ENCODE results near the gene C14orf39.
A peak's percentile ranks its signal among the peaks of the same experiment; 100 is the strongest.
"Not testable (repeated sequence)": the region's sequence is repeated elsewhere in the genome, so short reads cannot be mapped to it uniquely, and the experiment has no call there.

Gene C14orf39

DNA sequence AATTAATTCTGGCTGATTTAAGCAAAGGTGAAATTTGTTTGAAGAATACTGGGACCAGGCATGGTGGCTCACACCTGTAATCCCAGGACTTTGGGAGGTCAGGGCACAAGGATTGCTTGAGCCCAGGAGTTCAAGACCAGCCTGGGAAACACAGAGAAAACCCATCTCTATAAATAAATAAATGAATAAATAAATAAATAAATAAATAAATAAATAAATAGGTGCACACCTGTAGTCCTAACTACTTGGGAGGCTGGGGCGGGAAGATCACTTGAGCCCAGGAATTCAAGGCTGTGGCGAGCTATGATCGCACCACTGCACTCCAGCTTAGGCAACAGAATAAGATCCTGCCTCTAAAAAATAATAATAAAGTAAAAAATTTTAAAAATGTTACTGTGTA, 4.4 kb upstream of the C14orf39 start:
- no peak for DNase-seq

DNA sequence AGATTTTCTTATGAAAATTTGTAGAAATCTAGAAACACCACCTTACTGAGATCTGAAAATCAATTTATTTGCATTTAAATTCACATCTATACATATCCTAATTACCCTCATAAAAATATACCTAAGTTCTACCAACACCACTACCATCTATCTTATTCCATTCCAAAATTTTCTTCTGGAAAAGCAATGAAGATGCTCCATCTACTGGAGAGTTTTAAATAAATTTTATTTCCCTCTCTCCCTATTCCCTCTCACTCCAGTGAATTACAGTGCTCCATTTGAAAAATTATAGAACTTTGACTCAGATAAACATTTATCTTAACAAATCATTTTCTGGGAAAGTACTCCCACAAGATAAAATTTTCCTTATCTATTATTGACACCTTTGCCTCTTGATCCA, 2.3 kb upstream of the C14orf39 start:
- peak; percentile 2 for DNase-seq

DNA sequence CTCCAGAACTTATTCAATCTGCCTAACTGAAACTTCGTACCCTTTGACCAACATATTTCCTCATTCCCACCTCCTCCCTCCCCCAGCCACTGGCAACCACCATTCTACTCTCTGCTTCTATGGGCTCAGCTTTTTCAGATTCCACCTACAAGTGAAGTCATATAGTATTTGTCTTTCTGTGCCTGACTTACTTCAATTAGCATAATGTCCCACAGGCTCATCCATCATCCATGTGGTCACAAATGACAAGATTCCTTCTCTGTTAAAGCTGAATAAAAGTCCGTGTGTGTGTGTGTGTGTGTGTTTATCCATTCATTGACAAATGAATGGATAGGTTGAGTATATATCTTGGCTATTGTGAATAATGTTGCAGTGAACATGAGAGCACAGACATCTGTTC, 1.3 kb upstream of the C14orf39 start:
- peak; percentile 1 for DNase-seq

DNA sequence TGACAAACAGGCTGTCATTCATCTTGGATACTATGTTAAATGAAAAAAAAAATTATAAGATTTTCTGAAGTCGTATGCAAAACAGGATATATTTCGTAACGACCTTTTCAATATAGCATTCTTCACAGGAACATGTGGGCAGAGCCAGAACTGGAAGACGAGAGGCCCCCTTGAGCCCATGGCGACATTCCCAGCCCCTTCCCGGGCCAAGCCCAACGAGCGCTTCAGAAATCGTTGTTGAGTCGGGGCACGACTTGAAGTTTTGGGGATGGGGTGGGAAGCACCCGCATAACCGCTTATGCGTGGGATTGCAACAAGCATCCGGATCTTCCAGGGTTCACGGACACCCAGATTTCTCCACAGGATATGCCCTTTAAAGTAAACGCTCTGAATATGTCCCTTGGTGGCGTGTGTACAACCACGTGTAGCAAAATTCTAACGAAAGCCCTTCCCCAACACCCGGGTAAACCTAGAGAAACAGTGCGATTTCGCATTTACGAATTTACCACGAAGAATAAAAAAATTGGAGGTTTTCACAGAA, 736 bp downstream of the C14orf39 start:
- no peak for DNase-seq

DNA sequence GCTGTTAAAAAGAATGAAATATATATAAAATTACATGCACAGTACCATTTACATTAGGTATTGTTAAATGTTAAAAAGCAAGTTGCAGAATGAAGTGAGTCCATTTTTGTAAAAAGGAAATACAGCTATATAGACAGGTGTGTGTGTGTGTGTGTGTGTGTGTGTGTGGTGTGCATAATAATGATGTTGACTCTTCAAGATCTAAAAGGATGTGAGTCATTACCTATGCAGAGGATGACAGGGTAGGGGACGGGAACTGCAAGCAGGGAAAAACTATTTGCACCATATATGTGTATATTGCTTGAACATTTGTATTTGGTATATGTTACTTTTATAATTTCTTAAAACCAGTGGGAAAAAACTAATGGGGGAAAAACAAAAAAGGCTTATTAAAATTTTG, 3.1 kb downstream of the C14orf39 start:
- DNase-seq = peak; percentile 5

DNA sequence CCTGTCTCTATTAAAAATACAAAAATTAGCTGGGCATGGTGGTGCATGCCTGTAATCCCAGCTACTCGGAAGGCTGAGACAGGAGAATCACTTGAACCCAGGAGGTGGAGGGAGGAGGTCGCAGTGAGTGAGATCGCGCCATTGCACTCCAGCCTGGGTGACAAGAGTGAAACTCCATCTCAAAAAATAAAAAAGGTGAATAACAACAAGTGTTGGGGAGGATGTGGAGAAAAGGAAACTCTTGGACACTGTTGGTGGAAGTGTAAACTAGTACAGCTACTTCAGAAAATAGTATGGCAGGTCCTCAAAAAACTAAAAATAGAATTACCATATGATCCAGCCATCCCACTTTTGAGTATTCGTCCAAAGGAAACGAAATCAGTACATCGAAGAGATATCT, 5.6 kb downstream of the C14orf39 start:
- not testable (repeated sequence) for DNase-seq

DNA sequence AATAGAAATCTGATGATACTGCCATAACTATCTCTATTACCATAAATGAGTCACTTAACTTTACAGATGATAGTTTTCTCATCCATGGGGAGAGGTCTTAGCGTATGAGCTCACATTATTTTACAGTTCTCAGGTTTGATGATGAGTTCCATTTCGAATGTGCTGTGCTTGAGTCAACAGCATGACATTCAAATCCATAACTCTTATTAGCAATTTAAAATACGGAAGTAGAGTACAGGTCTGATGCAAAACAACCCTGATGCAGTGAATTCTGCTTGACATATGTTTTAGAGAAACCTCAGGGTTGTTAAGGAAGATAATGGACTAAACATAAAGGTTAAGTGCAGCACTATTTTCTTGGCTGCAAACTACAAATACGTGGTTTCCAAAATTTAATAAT, 30.0 kb downstream of the C14orf39 start:
- no peak for DNase-seq

DNA sequence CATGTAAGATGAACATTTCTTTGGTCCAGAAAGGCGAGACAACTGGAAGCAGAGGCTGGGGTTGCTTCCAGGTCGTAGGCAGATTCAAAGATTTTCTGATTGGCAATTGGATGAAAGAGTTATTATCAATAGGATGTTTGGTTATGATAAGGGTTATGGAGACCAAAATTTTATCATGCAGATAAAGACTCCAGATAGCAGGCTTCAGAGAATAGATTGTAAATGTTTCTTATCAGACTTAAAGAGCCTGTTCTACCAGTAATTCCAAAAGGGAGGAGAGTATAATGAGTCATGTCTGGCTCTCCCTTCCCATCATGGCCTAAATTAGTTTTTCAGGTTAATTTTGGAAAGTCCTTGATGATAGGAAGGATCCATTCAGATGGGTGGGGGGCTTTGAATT, 55.6 kb downstream of the C14orf39 start:
- DNase-seq = no peak

DNA sequence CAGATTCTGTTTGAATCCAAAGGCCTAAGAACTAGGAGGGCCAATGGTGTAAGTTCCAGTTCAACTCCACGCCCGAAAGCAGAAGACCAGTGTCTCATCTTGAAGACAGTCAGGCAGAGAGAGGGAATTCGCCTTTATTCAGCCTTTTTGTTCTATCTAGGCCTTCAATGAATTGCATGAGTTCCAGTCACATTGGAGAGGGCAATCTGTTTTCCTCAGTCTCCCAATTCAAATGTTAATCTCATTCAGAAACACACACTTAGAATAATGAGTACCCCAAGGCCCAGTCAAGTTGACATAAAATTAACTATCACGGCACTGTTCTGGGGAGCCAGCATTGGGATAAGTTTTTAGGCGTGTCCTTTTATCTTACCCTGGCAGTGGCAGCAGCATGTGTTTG, 65.8 kb downstream of the C14orf39 start:
- no peak for DNase-seq

DNA sequence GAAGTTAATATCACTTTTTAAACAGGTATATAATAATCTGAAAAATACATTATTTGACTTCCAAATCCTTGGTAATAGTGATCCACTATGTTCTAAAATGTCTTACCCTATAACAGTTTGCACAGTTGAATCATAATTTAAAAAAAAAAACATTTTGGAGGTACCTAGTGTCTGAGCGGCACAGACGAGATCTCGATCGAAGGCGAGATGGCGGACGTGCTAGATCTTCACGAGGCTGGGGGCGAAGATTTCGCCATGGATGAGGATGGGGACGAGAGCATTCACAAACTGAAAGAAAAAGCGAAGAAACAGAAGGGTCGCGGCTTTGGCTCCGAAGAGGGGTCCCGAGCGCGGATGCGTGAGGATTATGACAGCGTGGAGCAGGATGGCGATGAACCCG, 88.3 kb downstream of the C14orf39 start:
- not testable (repeated sequence) for DNase-seq

DNA sequence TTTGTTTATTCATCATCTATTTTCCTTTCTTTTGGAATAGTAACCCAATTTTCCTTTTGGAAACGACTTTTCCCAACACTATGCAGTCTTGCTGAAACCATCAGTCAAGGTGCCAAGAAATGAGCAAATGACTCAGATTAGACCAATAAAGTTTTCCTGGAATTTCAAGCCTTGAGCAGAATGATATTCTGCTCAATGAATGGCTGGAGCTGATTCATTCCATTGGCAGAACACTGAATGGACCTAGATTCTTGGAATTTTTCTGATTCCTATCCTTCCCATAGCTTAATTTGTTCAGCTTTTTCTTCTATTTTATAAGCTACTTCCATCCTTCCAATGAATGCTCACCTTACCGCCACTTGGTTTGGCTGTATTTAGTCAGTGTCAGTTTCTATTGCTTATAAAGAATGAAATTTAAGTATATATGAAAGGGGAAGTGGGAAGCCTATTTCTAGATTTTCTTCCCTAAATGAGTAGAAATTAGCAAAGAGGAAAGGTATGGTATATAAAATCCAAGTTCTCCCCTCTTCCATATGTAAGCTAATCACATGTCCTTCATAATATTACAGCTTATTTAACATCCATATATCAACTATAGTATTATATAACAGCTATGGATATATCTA, 89.0 kb downstream of the C14orf39 start:
- no peak for DNase-seq
